Measurements from ENCODE around the gene ARL13B. TPM values are rescaled to one million over a fixed set of nuclear protein-coding genes. Genes with fewer than 3 reads are reported as not detected.

ARL13B gene
- total RNA-seq, 2 donors from 2014 or later = 17.2 to 23.9 TPM

DNA sequence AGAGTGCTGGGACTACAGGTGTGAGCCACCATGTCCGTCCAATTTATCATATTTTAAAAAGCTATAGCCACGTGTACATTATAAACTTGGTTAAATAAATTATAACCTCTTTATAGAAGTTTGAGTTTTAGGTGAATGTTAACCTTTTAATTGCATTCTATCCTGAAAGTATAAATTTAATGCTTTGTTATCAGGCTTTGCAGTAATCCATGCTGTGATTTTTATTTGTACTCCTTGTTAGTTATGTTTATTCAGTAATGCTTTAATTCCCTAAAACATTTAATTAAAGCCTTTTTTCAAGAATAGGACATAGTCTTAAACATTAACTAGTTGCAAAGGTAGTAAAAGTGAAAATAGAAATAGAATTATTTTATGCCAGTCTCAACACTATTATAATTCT is 11.7 kb downstream of the ARL13B start:
- H3K4me1 ChIP-seq (ENCODE audit: control insufficient read depth, insufficient read depth, low read length) = no peaks in the 10 kb centered on the region
- H3K9ac ChIP-seq (ENCODE audit: extremely low read depth, low read length, poor library complexity, severe bottlenecking) = no peak overlapping the region
- TF ChIP-seq, protein P1, sequence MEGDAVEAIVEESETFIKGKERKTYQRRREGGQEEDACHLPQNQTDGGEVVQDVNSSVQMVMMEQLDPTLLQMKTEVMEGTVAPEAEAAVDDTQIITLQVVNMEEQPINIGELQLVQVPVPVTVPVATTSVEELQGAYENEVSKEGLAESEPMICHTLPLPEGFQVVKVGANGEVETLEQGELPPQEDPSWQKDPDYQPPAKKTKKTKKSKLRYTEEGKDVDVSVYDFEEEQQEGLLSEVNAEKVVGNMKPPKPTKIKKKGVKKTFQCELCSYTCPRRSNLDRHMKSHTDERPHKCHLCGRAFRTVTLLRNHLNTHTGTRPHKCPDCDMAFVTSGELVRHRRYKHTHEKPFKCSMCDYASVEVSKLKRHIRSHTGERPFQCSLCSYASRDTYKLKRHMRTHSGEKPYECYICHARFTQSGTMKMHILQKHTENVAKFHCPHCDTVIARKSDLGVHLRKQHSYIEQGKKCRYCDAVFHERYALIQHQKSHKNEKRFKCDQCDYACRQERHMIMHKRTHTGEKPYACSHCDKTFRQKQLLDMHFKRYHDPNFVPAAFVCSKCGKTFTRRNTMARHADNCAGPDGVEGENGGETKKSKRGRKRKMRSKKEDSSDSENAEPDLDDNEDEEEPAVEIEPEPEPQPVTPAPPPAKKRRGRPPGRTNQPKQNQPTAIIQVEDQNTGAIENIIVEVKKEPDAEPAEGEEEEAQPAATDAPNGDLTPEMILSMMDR (conservative IDR thresholded peaks at IDR 0.05) = no peak
- peaks cover 5% of the 10 kb centered on the region for H3K36me3 ChIP-seq (ENCODE audit: control insufficient read depth, insufficient read depth, low read length)
- no peak overlapping the region for H3K4me3 Mint-ChIP-seq
- no peaks in the 10 kb centered on the region for H3K27me3 Mint-ChIP-seq (ENCODE audit: insufficient read depth)
- H3K4me1 Mint-ChIP-seq = peaks cover 5% of the 10 kb centered on the region
- no peaks in the 10 kb centered on the region for H3K9me3 ChIP-seq (ENCODE audit: control insufficient read depth, low read length)
- 76% methylated on average over 2 of the region's 2 CpGs; no CpG with 5 or more reads in 1 of the 2 experiments for WGBS, 2 experiments (ENCODE audit: insufficient coverage in 1 of 2, insufficient read length in 1 of 2)
- H3K9me3 Mint-ChIP-seq = no peaks in the 10 kb centered on the region
- H3K27ac Mint-ChIP-seq = no peak overlapping the region
- H3K36me3 Mint-ChIP-seq (ENCODE audit: low read depth) = peaks cover 2% of the 10 kb centered on the region
- H3K27me3 ChIP-seq (ENCODE audit: control insufficient read depth, insufficient read depth, low read length, poor library complexity, severe bottlenecking) = no peaks in the 10 kb centered on the region
- H3K27ac ChIP-seq (ENCODE audit: low read depth, low read length) = no peak overlapping the region
- no peak overlapping the region for H3K4me3 ChIP-seq (ENCODE audit: low read length)
- DNase-seq = no peak

DNA sequence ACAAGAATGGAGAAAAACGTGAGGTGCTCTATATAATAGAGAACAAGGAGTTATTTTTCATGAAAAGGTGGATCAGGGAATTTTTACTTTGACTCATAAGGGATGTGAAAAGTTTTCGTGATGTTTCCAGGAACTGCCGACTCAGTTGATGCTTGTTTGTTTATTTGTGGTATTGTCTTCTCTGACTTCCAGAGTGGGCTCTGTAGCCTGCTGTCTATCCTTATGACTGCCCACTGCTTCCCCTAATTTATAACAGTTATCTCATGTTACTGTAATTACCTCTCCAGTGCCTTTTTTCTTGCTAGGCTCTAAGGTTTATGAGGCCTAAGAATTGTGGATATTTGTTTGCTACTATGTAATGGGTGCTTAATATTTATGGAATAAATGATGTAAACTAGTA is 12.3 kb downstream of the ARL13B start:
- H3K9me3 ChIP-seq (ENCODE audit: control insufficient read depth, low read length) = no peaks in the 10 kb centered on the region
- no peaks in the 10 kb centered on the region for H3K4me1 ChIP-seq (ENCODE audit: control insufficient read depth, insufficient read depth, low read length)
- no peak overlapping the region for H3K4me3 ChIP-seq (ENCODE audit: low read length)
- Mint-ChIP-seq H3K36me3 (ENCODE audit: low read depth) (peaks cover 8% of the 10 kb centered on the region), H3K4me1 (peaks cover 5% of the 10 kb centered on the region), H3K27me3 (ENCODE audit: insufficient read depth) (no peaks in the 10 kb centered on the region), H3K4me3 (no peak overlapping the region), H3K27ac (no peak overlapping the region), H3K9me3 (no peaks in the 10 kb centered on the region)
- 78 to 95% methylated on average over 2 to 3 of the region's 3 CpGs for WGBS, 2 experiments (ENCODE audit: insufficient coverage in 1 of 2, insufficient read length in 1 of 2)
- no peaks in the 10 kb centered on the region for H3K27me3 ChIP-seq (ENCODE audit: control insufficient read depth, insufficient read depth, low read length, poor library complexity, severe bottlenecking)
- H3K36me3 ChIP-seq (ENCODE audit: control insufficient read depth, insufficient read depth, low read length) = peaks cover 8% of the 10 kb centered on the region
- TF ChIP-seq, protein P1 (conservative IDR thresholded peaks at IDR 0.05) = no peak
- no peak overlapping the region for H3K9ac ChIP-seq (ENCODE audit: extremely low read depth, low read length, poor library complexity, severe bottlenecking)
- no peak overlapping the region for H3K27ac ChIP-seq (ENCODE audit: low read depth, low read length)
- no peak for DNase-seq

DNA sequence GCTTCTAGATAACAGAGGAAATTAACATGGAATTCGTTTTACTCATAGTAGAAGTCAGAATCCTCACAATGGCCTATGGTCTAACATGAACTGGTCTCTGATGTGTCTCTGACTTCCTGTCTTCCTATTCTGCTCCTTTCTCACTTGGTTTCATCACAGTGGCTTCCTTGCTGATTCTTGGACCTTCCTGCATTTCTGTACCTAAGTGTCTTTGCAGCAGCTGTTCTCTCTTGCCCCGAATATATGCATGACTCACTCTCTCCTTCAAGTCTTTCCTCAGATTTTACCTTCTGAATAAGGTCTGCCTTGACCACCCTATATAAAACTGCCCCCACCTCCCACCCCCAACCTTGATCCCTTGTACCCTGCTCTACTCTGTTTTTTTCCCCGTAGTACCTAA is 14.1 kb downstream of the ARL13B start:
- Mint-ChIP-seq H3K9me3 (no peaks in the 10 kb centered on the region), H3K4me3 (no peak overlapping the region), H3K36me3 (ENCODE audit: low read depth) (peaks cover 19% of the 10 kb centered on the region), H3K27me3 (ENCODE audit: insufficient read depth) (no peaks in the 10 kb centered on the region), H3K4me1 (no peaks in the 10 kb centered on the region), H3K27ac (no peak overlapping the region)
- peaks cover 8% of the 10 kb centered on the region for H3K36me3 ChIP-seq (ENCODE audit: control insufficient read depth, insufficient read depth, low read length)
- WGBS, 2 experiments (ENCODE audit: insufficient coverage in 1 of 2, insufficient read length in 1 of 2) = 89 to 100% methylated on average over 2 of the region's 3 CpGs
- no peak overlapping the region for H3K27ac ChIP-seq (ENCODE audit: low read depth, low read length)
- no peaks in the 10 kb centered on the region for H3K4me1 ChIP-seq (ENCODE audit: control insufficient read depth, insufficient read depth, low read length)
- H3K27me3 ChIP-seq (ENCODE audit: control insufficient read depth, insufficient read depth, low read length, poor library complexity, severe bottlenecking) = no peaks in the 10 kb centered on the region
- TF ChIP-seq, protein P1 (conservative IDR thresholded peaks at IDR 0.05) = no peak
- H3K9ac ChIP-seq (ENCODE audit: extremely low read depth, low read length, poor library complexity, severe bottlenecking) = no peak overlapping the region
- no peaks in the 10 kb centered on the region for H3K9me3 ChIP-seq (ENCODE audit: control insufficient read depth, low read length)
- DNase-seq = no peak
- no peak overlapping the region for H3K4me3 ChIP-seq (ENCODE audit: low read length)

All from endodermal cell (in vitro differentiated cells).